Neural cell (in vitro differentiated cells): ENCODE results near the gene MARCHF4. TPM values are rescaled to one million over a fixed set of nuclear protein-coding genes. Genes with fewer than 3 reads are reported as not detected.

Experiments used
- H2AFZ ChIP-seq: fragments of 200-600, 300-800 bp; sonication (generic), shearing (Covaris generic); 2 replicates; pipeline ENCODE4 v1.6.0; 2014; ENCODE audit warnings: low read depth, mild to moderate bottlenecking, antibody characterized with exemption, low read length, moderate library complexity
- H3F3A ChIP-seq: fragments of 200-600 bp; shearing (Covaris generic); 2 replicates; pipeline ENCODE4 v1.6.1; 2016; ENCODE audit warnings: mild to moderate bottlenecking, moderate library complexity, mixed read lengths, antibody characterized with exemption, low read length; ENCODE audit not compliant: insufficient read depth, poor library complexity, severe bottlenecking
- H3K27ac ChIP-seq: fragments of 200-600, 300-800 bp; sonication (generic), shearing (Covaris generic); 2 replicates; pipeline ENCODE4 v1.5.1; 2014; ENCODE audit warnings: mild to moderate bottlenecking, low read length, moderate library complexity
- H3K27me3 ChIP-seq: fragments of 300-800, 200-600 bp; sonication (generic), shearing (Covaris generic); 2 replicates; pipeline ENCODE4 v1.6.0; 2014; ENCODE audit warnings: mild to moderate bottlenecking, low read depth, low read length, moderate library complexity; ENCODE audit not compliant: insufficient read depth
- H3K36me3 ChIP-seq: fragments of 300-800, 200-600 bp; sonication (generic), shearing (Covaris generic); 2 replicates; pipeline ENCODE4 v1.5.1; 2014; ENCODE audit warnings: mild to moderate bottlenecking, antibody characterized with exemption, low read length, moderate library complexity; ENCODE audit not compliant: insufficient read depth
- H3K4me2 ChIP-seq: fragments of 300-800, 200-600 bp; sonication (generic), shearing (Covaris generic); 2 replicates; pipeline ENCODE4 v1.6.0; 2014; ENCODE audit warnings: mild to moderate bottlenecking, low read length
- H3K4me3 ChIP-seq: fragments of 300-800, 200-600 bp; sonication (generic), shearing (Covaris generic); 2 replicates; pipeline ENCODE4 v1.5.1; 2014; ENCODE audit warnings: mild to moderate bottlenecking, low read length, moderate library complexity
- H3K79me2 ChIP-seq: fragments of 200-600 bp; shearing (Covaris generic); replicated peaks from 2 replicates; pipeline ENCODE4 v1.6.0; 2014; ENCODE audit warnings: mild to moderate bottlenecking, low read length, moderate library complexity; ENCODE audit not compliant: insufficient read depth
- H3K9ac ChIP-seq: fragments of 300-800, 200-600 bp; sonication (generic), shearing (Covaris generic); 2 replicates; pipeline ENCODE4 v1.6.1; 2016; ENCODE audit warnings: mild to moderate bottlenecking, low read length, mixed read lengths
- H3K9me2 ChIP-seq: fragments of 200-600 bp; shearing (Covaris generic); 2 replicates; pipeline ENCODE4 v1.6.1; 2016; ENCODE audit warnings: mild to moderate bottlenecking, low read length, mixed read lengths; ENCODE audit not compliant: insufficient read depth
- H3K9me3 ChIP-seq: fragments of 200-600, 300-800 bp; sonication (generic), shearing (Covaris generic); 2 replicates; pipeline ENCODE4 v1.6.1; 2016; ENCODE audit warnings: mild to moderate bottlenecking, mixed run types, low read length, moderate library complexity, mixed read lengths
- H4K20me1 ChIP-seq: fragments of 200-600 bp; shearing (Covaris generic); 2 replicates; pipeline ENCODE4 v1.6.1; 2016; ENCODE audit warnings: mild to moderate bottlenecking, mixed run types; ENCODE audit not compliant: insufficient read depth
- CTCF ChIP-seq: fragments of 450-650 bp; IDR thresholded peaks from 2 replicates; pipeline ENCODE4 v1.5.1; 2014; ENCODE audit warnings: antibody characterized with exemption, mild to moderate bottlenecking, moderate library complexity; ENCODE audit not compliant: poor library complexity, severe bottlenecking
- EP300 ChIP-seq: fragments of 450-650 bp; conservative IDR thresholded peaks from 2 replicates; pipeline ENCODE4 v1.6.1; 2014; ENCODE audit warnings: antibody characterized with exemption, mild to moderate bottlenecking, moderate library complexity; ENCODE audit not compliant: poor library complexity, severe bottlenecking
- EZH2 ChIP-seq: fragments of 200-600, 300-800 bp; shearing (Covaris generic), sonication (generic); IDR thresholded peaks from 2 replicates; pipeline ENCODE4 v1.6.1; 2014; ENCODE audit warnings: antibody characterized with exemption, low read length, borderline replicate concordance, mild to moderate bottlenecking; ENCODE audit not compliant: insufficient read depth, poor library complexity, severe bottlenecking
- MXI1 ChIP-seq: fragments of 450-650 bp; conservative IDR thresholded peaks from 2 replicates; pipeline ENCODE4 v1.6.1; 2014; ENCODE audit warnings: antibody characterized with exemption, mild to moderate bottlenecking; ENCODE audit not compliant: poor library complexity, severe bottlenecking
- POLR2AphosphoS5 ChIP-seq: IDR thresholded peaks from 2 replicates; pipeline ENCODE4 v1.6.1; 2012
- RAD21 ChIP-seq: fragments of 450-650 bp; conservative IDR thresholded peaks from 2 replicates; pipeline ENCODE4 v1.6.1; 2014; ENCODE audit warnings: antibody characterized with exemption, mild to moderate bottlenecking, moderate library complexity
- SMC3 ChIP-seq: fragments of 450-650 bp; conservative IDR thresholded peaks from 2 replicates; pipeline ENCODE4 v1.6.1; 2014; ENCODE audit warnings: antibody characterized with exemption, mild to moderate bottlenecking, moderate library complexity; ENCODE audit not compliant: poor library complexity
- TAF1 ChIP-seq: IDR thresholded peaks from 2 replicates; pipeline ENCODE4 v1.6.1; 2012; ENCODE audit warnings: low read depth
- polyA plus RNA-seq: library from polyadenylated mRNA; depleted of rRNA; stranded (reverse); fragments of >200 nt; gene quantifications from 2 replicates; pipeline ENCODE4 v1.2.3, GENCODE V29; 2014
- TF ChIP-seq, protein P1 (sequence below): IDR thresholded peaks from 2 replicates; pipeline ENCODE4 v1.6.1; 2012; ENCODE audit warnings: borderline replicate concordance

The MARCHF4 gene
- polyA plus RNA-seq, 1 donor from 2014 or later: 10.1 TPM

DNA sequence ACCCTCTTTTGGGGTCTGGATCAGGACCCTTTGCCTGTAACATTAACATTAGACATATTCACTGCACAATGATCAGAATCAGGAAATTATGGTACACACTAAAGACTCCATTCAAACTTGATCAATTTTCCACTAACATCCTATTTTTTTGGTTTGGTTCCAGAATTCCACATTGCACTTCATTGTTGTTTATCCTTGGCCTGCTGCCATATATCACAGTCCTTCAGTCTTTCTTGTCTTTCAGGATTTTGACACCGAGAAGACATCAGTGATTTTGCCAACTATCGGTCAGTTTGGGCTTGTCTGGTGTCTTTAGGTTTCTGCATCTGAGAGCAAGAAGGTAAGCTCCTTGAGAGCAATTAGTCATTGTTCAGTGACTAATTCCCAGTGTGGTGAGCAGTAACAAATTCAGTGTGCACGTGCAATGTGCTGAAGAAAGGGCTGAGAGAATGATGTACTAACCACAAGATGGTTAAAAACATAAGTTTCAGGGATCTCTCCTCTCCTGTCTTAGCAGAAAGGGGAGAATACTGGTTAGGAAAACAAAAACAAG lies 23.5 kb downstream of the MARCHF4 start:
- H3K79me2 ChIP-seq: no peaks in the 10 kb centered on the region
- no peaks in the 10 kb centered on the region for H3K9me2 ChIP-seq
- peak overlapping the region; percentile 31 for H3K4me2 ChIP-seq

DNA sequence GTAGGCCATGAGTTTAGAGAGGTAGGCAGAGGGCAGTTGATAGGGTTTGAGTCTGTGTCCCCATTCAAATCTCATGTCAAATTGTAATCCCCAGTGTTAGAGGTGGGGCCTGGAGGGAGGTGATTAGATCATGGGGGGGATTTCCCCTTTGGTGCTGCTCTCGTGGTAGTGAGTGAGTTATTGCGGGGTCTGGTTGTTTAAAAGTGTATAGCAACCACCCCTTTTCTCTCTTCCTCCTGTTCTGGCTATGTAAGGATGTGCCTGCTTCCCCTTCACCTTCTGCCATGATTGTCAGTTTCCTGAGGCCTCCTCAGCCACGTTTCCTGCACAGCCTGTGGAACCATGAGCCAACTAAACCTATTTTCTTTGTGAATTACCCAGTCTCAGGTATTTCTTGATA lies 25.5 kb downstream of the MARCHF4 start:
- H3K79me2 ChIP-seq: no peaks in the 10 kb centered on the region
- no peaks in the 10 kb centered on the region for H3K27me3 ChIP-seq
- no peak overlapping the region for H2AFZ ChIP-seq
- TF ChIP-seq SMC3 (no peak), MXI1 (no peak), POLR2AphosphoS5 (no peak), EP300 (no peak), TAF1 (no peak), RAD21 (no peak), EZH2 (no peak), CTCF (no peak)

More for the DNA sequence above, 23.5 kb downstream of the MARCHF4 start:
- no peak for TF ChIP-seq CTCF
- TF ChIP-seq, protein P1, sequence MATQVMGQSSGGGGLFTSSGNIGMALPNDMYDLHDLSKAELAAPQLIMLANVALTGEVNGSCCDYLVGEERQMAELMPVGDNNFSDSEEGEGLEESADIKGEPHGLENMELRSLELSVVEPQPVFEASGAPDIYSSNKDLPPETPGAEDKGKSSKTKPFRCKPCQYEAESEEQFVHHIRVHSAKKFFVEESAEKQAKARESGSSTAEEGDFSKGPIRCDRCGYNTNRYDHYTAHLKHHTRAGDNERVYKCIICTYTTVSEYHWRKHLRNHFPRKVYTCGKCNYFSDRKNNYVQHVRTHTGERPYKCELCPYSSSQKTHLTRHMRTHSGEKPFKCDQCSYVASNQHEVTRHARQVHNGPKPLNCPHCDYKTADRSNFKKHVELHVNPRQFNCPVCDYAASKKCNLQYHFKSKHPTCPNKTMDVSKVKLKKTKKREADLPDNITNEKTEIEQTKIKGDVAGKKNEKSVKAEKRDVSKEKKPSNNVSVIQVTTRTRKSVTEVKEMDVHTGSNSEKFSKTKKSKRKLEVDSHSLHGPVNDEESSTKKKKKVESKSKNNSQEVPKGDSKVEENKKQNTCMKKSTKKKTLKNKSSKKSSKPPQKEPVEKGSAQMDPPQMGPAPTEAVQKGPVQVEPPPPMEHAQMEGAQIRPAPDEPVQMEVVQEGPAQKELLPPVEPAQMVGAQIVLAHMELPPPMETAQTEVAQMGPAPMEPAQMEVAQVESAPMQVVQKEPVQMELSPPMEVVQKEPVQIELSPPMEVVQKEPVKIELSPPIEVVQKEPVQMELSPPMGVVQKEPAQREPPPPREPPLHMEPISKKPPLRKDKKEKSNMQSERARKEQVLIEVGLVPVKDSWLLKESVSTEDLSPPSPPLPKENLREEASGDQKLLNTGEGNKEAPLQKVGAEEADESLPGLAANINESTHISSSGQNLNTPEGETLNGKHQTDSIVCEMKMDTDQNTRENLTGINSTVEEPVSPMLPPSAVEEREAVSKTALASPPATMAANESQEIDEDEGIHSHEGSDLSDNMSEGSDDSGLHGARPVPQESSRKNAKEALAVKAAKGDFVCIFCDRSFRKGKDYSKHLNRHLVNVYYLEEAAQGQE: no peak
- no peak for TF ChIP-seq POLR2AphosphoS5
- no peak for TF ChIP-seq MXI1
- no peak for TF ChIP-seq TAF1
- TF ChIP-seq RAD21: no peak
- no peak for TF ChIP-seq SMC3
- TF ChIP-seq EZH2: no peak
- TF ChIP-seq EP300: no peak
- Histone ChIP-seq H3K9me3 (no peaks in the 10 kb centered on the region), H2AFZ (peak overlapping the region; percentile 47), H3K9ac (peak overlapping the region; percentile 40), H3F3A (no peaks in the 10 kb centered on the region), H3K4me3 (peak overlapping the region; percentile 39), H4K20me1 (no peaks in the 10 kb centered on the region), H3K27ac (peak overlapping the region; percentile 85), H3K27me3 (no peaks in the 10 kb centered on the region), H3K36me3 (no peaks in the 10 kb centered on the region)

More for the DNA sequence above, 25.5 kb downstream of the MARCHF4 start:
- H4K20me1 ChIP-seq: no peaks in the 10 kb centered on the region
- no peaks in the 10 kb centered on the region for H3K9me2 ChIP-seq
- H3K36me3 ChIP-seq: no peaks in the 10 kb centered on the region
- H3K27ac ChIP-seq: no peak overlapping the region
- H3F3A ChIP-seq: no peaks in the 10 kb centered on the region
- no peak overlapping the region for H3K4me3 ChIP-seq
- H3K4me2 ChIP-seq: no peak overlapping the region
- H3K9me3 ChIP-seq: no peaks in the 10 kb centered on the region
- H3K9ac ChIP-seq: no peak overlapping the region
